HG03196 (cell line): ENCODE results near the gene LAMTOR2.
"Not testable (repeated sequence)": the region's sequence is repeated elsewhere in the genome, so short reads cannot be mapped to it uniquely, and the experiment has no call there.

Source experiments
- ATAC-seq: cut with Tn5 transposase; IDR thresholded peaks from one replicate; pipeline ENCODE4 v1.9.1; 2021; ENCODE audit not compliant: unreplicated experiment

LAMTOR2 gene

DNA sequence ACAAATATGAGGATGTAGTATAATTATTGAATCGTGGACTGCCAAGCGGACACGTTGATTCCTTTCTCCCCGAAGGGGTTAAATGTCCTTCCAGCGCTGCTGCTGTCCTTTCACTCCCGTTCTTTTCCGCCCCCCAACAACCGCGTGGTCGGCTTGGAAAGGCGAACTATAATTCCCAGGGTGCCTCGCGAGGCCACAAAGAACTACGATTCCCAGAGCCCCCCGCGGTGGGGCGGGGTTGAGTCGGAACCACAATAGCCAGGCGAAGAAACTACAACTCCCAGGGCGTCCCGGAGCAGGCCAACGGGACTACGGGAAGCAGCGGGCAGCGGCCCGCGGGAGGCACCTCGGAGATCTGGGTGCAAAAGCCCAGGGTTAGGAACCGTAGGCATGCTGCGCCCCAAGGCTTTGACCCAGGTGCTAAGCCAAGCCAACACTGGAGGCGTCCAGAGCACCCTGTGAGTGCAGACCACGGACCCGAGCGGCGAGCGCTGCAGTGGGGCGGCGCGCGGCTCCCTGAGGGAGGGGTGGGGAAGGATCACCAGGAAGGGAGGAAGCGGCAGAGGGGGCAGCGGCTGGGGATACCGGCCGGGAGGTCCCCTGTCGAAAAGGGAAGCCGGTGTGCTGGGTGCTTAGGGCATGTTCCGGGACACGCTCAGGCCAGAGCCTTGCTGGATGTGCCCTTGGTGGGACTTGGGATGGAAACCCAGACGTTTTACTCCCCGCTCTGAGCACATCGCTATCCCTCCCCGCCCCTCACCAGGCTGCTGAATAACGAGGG, at the start of gene LAMTOR2:
Gene LAMTOR2 (plus strand): TSS at position 283 of the 781 bp plus-strand sequence. CDS start 108 bp downstream, at position 391.
- ATAC-seq, result peak; percentile 77

- ATAC-seq, result no peak
These were observed 49.6 kb upstream of the LAMTOR2 start for GRCh38 chr1:156004843-156005584.

DNA sequence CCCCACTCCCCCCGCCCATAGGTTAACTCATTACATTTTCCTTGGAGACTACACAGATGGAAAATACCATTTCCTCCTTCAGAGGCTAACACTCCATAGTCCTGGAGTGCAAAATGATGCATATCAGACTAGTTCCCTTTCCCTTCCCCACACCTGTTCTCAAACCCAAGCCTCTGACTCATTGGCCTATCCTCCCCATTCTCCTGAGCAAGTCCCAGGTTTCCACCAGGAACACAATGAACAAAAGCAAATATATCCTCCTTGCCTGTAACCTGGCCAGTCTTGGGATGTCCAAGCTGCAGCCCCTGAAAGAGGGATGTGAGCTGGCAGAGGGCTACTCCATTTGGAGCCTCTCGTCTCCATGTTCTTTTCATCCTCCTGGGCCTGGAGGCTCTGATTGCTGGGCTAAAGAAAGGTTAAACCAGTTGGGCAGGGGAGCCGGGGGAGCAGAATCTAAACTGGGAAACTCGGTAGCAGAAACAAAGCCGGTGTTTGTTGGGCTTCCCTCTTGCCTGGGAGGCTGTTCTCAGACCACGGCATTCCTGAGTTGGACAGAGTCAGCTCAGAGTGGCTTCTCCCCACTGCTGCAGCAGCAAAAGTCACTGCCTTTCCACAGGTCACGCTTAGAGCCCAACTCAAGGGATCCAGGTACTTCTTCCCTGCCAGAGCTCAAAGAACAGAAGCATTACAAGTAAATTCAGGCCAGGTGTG, 47.8 kb upstream of the LAMTOR2 start:
- no peak for ATAC-seq

GRCh38 chr1:156009404-156009803, 45.2 kb upstream of the LAMTOR2 start:
- ATAC-seq, result no peak

DNA sequence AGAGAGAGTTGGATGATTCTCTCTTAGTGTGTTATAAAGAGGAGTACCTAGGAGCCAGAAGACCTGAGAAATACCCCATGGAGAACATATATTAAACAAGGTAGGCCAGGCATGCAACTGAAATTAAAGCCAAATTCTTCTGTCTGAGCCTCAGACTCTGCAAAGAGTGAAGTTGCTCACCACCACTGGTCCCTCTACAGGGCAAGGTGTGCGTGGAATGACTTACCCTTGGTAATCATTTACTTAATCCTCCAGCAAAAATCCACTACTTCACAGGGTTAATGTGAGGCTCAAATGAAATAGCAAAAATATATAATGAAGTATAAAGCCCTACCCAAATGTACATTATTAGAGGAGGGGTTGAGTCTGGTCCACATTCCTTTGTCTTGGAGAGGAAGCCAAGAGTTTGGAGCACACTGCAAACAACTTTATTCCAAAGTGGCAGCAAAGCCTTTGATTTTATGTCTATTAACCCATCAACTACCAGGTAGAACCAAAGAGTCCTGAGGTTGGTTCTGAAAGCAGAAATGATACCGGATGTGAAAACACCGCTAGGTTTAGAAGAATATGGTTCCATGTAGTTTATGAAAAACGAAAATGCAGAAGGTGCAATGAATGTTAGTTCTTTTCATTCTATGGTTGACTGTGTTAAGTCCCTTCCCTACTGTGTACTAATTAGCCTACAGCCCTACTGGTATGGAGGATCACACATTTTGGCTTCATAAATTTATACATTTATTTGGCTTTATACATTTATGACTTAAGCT, 42.3 kb upstream of the LAMTOR2 start:
- peak; percentile 76 for ATAC-seq

- ATAC-seq, result no peak
These were observed 39.8 kb upstream of the LAMTOR2 start for GRCh38 chr1:156014829-156015228.

DNA sequence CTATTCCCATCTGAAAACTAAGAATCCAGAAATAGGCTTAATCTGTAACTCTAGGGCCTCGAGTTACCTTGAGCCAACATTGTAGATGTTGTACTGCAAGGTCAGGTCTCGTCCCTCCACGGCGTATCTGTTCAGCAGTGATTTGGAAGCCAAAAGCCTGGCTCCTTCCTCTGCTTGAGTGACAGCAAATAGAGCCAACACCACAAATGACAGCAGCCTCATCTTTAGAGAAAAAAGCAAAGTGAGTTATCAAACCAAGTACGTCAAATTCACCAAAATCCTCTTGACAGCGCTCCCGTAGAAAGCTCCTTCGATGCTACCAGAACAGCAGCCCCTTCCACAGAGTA, 34.7 kb upstream of the LAMTOR2 start:
- ATAC-seq, result no peak

DNA sequence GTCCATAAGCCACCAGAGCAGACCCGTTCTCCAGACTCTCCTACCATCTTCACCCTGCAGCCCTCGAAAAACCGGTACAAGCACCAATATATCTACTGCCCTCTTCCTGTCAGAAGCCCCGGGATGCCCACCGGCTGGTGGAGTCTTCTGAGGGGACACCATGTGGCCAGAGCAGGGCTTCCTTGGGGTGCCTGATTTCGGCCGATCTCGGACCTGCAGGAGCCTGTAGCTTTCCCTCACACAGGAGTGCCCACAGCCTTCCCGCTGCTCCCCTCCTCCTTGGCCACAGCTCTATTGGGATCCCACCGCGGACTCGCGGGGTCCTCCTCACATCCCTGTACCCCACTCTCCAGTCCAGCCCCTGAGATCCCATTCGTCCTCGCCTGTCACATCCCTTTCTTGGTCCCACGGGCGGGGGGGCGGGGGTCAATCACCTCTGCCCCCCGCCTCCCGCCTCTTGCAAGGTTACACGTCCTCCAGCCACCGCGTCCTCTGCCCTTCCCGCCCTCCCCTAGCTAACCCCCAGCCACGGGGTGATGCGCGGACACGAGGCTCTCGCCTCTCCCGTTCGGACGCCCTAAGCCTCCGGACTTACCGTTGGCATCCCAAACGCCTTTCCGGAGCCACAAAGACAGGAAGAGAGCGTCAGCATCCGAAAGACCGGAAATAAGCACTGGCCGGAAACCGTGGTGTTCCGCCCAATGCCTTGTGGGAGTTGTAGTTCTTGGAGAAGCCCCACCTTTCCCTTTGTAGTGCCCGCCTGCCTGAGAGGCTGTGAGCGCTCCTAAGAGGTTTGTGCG, 34.1 kb upstream of the LAMTOR2 start, which contains the start of gene SSR2:
Gene SSR2 (minus strand): TSS at position 659 of the 800 bp plus-strand sequence. CDS start 784 bp downstream, outside the sequence.
- peak; percentile 94 for ATAC-seq

DNA sequence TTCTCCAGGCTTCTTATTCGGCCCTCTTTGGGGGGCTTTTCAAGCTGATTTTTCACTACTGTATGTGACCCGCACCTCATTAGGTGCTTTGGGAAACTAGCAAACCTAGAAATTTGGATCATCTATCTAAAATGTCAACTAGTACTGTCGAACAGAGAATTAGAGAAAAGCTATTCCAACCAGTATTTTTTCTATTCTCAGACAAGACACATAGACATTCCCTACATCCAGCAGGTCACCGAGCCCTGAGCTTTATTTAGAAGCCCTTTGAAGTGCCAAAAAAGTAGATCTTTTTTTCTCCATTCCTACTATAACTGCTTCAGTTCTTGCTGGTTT, 33.5 kb upstream of the LAMTOR2 start:
- ATAC-seq, result no peak

- ATAC-seq, result no peak
These were observed 32.6 kb upstream of the LAMTOR2 start for GRCh38 chr1:156021954-156022353.

- ATAC-seq, result no peak
These were observed 29.8 kb upstream of the LAMTOR2 start for GRCh38 chr1:156024801-156025200.

DNA sequence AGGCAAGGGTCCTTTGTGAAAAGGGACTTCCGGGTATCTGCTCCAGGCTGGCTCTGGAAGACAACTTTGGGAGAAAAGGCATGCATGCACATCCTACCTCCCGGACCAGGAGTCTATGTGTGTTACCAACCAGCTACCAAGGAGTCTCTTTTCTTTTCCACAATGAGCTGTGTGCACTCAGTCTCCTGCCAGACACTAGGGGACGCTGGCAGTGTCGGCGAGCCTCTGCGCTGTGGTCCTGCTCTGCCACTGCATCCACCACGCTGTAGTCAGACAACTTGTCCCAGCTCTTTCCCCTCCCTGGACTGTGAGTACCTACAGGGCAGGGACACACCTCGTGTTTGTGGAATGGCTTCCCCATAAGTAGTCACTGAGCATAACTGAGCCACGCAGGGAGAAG, 28.7 kb upstream of the LAMTOR2 start:
- no peak for ATAC-seq

DNA sequence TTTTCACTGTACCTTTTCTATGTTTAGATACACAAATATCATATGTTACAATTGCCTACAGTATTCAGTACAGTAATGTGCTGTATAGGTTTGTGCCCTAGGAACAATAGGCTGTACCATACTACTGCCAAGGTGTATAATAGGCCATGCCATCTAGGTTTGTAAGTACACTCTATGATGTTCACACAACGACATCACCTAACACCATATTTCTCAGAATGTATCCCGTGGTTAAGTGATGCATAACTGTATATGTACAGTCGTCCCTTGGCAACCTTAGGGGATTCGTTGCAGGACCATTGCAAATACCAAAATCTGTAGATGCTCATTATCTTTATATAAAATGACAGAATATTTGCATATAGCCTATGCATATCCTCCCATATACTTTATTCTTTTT, 28.0 kb upstream of the LAMTOR2 start:
- no peak for ATAC-seq

GRCh38 chr1:156033011-156033410, 21.6 kb upstream of the LAMTOR2 start:
- no peak for ATAC-seq

DNA sequence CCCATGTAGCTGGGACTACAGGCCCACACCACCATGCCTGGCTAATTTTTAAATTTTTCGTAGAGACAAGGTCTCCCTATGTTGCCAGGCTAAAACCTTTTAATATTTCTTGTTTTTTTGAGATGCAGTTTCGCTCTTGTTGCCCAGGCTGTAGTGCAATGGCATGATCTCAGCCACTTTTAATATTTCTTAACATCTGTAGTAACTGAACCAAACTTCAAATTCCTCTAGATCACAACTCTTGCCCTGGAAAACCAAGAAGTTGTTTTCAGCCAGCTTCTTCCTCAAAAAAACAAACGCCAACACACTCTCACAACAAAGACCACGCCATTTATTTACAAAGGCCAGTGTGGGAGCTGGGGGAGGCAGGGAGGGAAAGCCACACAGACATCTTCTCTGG, 19.6 kb upstream of the LAMTOR2 start:
- not testable (repeated sequence) for ATAC-seq

GRCh38 chr1:156042828-156043227, 11.8 kb upstream of the LAMTOR2 start:
- ATAC-seq, result no peak

- no peak for ATAC-seq
These were observed 9.5 kb upstream of the LAMTOR2 start for GRCh38 chr1:156045076-156045475.

DNA sequence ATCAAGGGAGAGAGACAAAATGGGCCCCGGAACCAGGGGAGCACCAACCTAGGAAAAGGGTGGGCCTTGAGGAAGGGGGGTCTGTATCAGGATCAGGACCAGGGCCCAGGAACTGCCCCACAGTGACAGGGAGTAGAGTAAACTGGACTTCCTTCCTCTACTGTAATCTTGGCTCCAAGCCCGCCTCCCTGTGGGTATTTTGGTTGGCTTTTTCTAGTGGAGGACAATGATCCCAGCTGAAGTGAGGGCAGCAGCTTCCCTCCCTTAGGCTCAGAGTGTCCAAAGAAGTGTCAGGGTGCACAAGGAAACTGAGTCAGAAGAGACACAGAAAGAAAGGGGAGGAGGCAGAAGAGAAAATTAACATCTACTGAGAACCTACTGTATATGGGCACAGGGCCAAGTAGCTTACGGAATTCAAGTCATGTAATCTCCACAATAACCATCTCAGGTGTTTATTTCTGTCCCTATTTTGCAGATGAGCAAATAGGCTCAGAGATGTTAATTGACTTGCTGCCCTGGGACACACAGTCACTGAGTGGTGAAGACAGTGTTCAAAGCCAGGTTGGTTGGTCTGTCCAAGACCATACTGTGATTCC, 5.8 kb upstream of the LAMTOR2 start:
- no peak for ATAC-seq

DNA sequence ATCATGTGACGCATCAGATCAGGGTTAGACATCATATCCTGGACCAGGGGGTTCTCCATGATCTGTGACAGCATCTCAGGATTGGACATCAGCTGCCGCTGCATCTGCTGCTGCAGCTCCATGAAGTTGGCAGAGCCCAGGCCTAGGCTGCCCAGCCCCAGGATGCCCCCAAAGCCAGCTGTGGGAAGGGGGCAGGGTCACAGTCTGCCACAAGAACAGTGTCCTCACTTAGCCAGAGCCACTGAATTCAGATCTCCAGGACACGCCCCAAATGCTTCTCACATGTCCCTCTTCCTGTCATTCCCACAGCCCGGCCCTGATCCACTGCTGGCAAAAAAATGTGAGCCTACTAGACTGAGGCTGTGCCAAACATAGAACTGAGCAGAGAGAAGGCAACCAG, 4.2 kb upstream of the LAMTOR2 start:
- no peak for ATAC-seq
